Measurements from ENCODE around the gene CAMSAP1. TPM values are rescaled to one million over a fixed set of nuclear protein-coding genes. Genes with fewer than 3 reads are reported as not detected.

CAMSAP1 gene
- total RNA-seq, 2 experiments from 2014 or later: 43.2 to 46.0 TPM

GRCh38 chr9:135792268-135793128, 114.8 kb downstream of the CAMSAP1 start:
- Mint-ChIP-seq H3K36me3 (no peaks in the 10 kb centered on the region), H3K9me3 (no peaks in the 10 kb centered on the region), H3K27me3 (no peaks in the 10 kb centered on the region), H3K4me3 (no peak overlapping the region), H3K27ac (no peak overlapping the region), H3K4me1 (ENCODE audit: low read depth) (no peaks in the 10 kb centered on the region)
- ChIA-PET CTCF (no interaction called here), POLR2A (no interaction called here)
- no peak for DNase-seq
- intact Hi-C loops (cut with micrococcal nuclease): no loop called here

GRCh38 chr9:135791431-135792267, 115.7 kb downstream of the CAMSAP1 start:
- H3K9me3 Mint-ChIP-seq: no peaks in the 10 kb centered on the region
- no peak for DNase-seq
- H3K36me3 Mint-ChIP-seq: no peaks in the 10 kb centered on the region
- no peaks in the 10 kb centered on the region for H3K4me1 Mint-ChIP-seq (ENCODE audit: low read depth)
- H3K27ac Mint-ChIP-seq: no peak overlapping the region
- POLR2A ChIA-PET: no interaction called here
- intact Hi-C loops (cut with micrococcal nuclease): no loop called here
- CTCF ChIA-PET: no interaction called here
- no peaks in the 10 kb centered on the region for H3K27me3 Mint-ChIP-seq
- no peak overlapping the region for H3K4me3 Mint-ChIP-seq

- no peak for DNase-seq
- no peaks in the 10 kb centered on the region for H3K4me1 Mint-ChIP-seq (ENCODE audit: low read depth)
- H3K4me3 Mint-ChIP-seq: no peak overlapping the region
- intact Hi-C loops (cut with micrococcal nuclease): no loop called here
- H3K9me3 Mint-ChIP-seq: no peaks in the 10 kb centered on the region
- ChIA-PET CTCF (no interaction called here), POLR2A (no interaction called here)
- H3K27ac Mint-ChIP-seq: no peak overlapping the region
- H3K36me3 Mint-ChIP-seq: no peaks in the 10 kb centered on the region
- H3K27me3 Mint-ChIP-seq: no peaks in the 10 kb centered on the region
Measured at GRCh38 chr9:135790850-135791249, 116.5 kb downstream of the CAMSAP1 start.

- DNase-seq: no peak
- intact Hi-C loops (cut with micrococcal nuclease): no loop called here
- Mint-ChIP-seq H3K4me1 (ENCODE audit: low read depth) (no peaks in the 10 kb centered on the region), H3K27ac (no peak overlapping the region), H3K36me3 (no peaks in the 10 kb centered on the region), H3K27me3 (no peaks in the 10 kb centered on the region), H3K9me3 (no peaks in the 10 kb centered on the region), H3K4me3 (no peak overlapping the region)
- POLR2A ChIA-PET: no interaction called here
- CTCF ChIA-PET: no interaction called here
Measured at GRCh38 chr9:135790356-135790755, 117.0 kb downstream of the CAMSAP1 start.

GRCh38 chr9:135789838-135790291, 117.5 kb downstream of the CAMSAP1 start:
- Mint-ChIP-seq H3K27me3 (no peaks in the 10 kb centered on the region), H3K36me3 (no peaks in the 10 kb centered on the region), H3K4me1 (ENCODE audit: low read depth) (no peaks in the 10 kb centered on the region), H3K9me3 (no peaks in the 10 kb centered on the region), H3K27ac (no peak overlapping the region), H3K4me3 (no peak overlapping the region)
- no peak for DNase-seq
- intact Hi-C loops (cut with micrococcal nuclease): no loop called here
- POLR2A ChIA-PET: no interaction called here
- CTCF ChIA-PET: no interaction called here

GRCh38 chr9:135788576-135789300, 118.6 kb downstream of the CAMSAP1 start:
- Mint-ChIP-seq H3K4me1 (ENCODE audit: low read depth) (no peaks in the 10 kb centered on the region), H3K27me3 (no peaks in the 10 kb centered on the region)

GRCh38 chr9:135787776-135788575, 119.4 kb downstream of the CAMSAP1 start:
- H3K36me3 Mint-ChIP-seq: no peaks in the 10 kb centered on the region
- no peak overlapping the region for H3K4me3 Mint-ChIP-seq
- H3K9me3 Mint-ChIP-seq: no peaks in the 10 kb centered on the region
- H3K27me3 Mint-ChIP-seq: no peaks in the 10 kb centered on the region
- no peaks in the 10 kb centered on the region for H3K4me1 Mint-ChIP-seq (ENCODE audit: low read depth)
- no peak for DNase-seq
- intact Hi-C loops (cut with micrococcal nuclease): no loop called here
- POLR2A ChIA-PET: no interaction called here
- CTCF ChIA-PET: no interaction called here
- H3K27ac Mint-ChIP-seq: no peak overlapping the region

More at GRCh38 chr9:135788576-135789300, 118.6 kb downstream of the CAMSAP1 start:
- no peaks in the 10 kb centered on the region for H3K9me3 Mint-ChIP-seq
- DNase-seq: no peak
- no peak overlapping the region for H3K27ac Mint-ChIP-seq
- ChIA-PET CTCF (no interaction called here), POLR2A (no interaction called here)
- no peak overlapping the region for H3K4me3 Mint-ChIP-seq
- no peaks in the 10 kb centered on the region for H3K36me3 Mint-ChIP-seq
- intact Hi-C loops (cut with micrococcal nuclease): no loop called here

GRCh38 chr9:135787317-135787716, 120.0 kb downstream of the CAMSAP1 start:
- Mint-ChIP-seq H3K9me3 (no peaks in the 10 kb centered on the region), H3K4me3 (no peak overlapping the region), H3K27me3 (no peaks in the 10 kb centered on the region), H3K4me1 (ENCODE audit: low read depth) (no peaks in the 10 kb centered on the region), H3K27ac (no peak overlapping the region), H3K36me3 (no peaks in the 10 kb centered on the region)
- POLR2A ChIA-PET: no interaction called here
- intact Hi-C loops (cut with micrococcal nuclease): no loop called here
- DNase-seq: no peak
- CTCF ChIA-PET: no interaction called here

DNA sequence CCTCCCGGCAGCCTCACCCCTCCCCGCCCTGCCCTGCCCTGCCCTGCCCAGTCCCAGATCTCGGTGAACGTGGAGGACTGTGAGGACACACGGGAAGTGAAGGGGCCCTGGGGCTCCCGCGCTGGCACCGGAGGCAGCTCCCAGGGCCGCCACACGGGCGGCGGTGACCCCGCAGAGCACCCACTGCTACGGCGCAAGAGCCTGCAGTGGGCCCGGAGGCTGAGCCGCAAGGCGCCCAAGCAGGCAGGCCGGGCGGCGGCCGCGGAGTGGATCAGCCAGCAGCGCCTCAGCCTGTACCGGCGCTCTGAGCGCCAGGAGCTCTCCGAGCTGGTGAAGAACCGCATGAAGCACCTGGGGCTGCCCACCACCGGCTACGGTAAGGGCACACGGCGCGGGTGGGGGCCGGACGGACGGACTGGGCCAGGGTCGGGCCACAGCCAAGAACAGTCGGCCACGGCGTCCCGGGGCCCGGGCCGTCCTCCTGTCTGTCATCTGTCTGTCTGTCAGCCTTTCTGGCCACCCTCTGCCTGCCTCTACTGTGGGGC, 121.1 kb downstream of the CAMSAP1 start:
- ChIA-PET POLR2A (no interaction called here), CTCF (no interaction called here)
- no peak overlapping the region for H3K27ac Mint-ChIP-seq
- no peak overlapping the region for H3K4me3 Mint-ChIP-seq
- H3K36me3 Mint-ChIP-seq: no peaks in the 10 kb centered on the region
- no peak for DNase-seq
- H3K27me3 Mint-ChIP-seq: no peaks in the 10 kb centered on the region
- H3K4me1 Mint-ChIP-seq (ENCODE audit: low read depth): no peaks in the 10 kb centered on the region
- intact Hi-C loops (cut with micrococcal nuclease): no loop called here
- no peaks in the 10 kb centered on the region for H3K9me3 Mint-ChIP-seq

DNA sequence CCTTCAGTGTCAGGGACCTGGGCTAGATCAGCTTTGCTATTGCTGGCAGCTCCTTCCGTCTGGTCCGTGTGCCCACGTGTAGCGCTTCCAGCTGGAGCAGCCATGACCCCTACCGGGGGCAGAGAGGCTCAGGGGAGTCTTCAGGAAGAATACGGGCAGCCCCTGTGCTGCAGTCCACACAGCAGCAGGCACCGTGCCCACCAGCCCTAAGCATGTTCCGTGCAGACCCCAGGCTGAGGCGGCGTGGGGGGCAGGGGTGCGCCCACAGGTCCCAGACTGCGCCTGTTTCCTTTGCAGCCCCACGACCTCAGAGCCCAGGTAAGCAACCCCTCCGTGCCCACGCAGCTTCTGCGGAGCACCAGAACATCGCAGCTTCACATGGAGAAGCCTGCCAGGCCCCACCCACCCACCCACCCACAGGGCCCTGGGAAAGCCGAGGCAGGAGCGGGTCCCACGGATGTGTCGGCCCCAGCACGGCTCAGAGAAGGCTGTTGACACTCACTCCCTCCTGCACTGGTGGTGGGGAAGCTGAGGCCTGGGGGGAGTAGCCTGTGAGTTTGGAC, 122.3 kb downstream of the CAMSAP1 start:
- DNase-seq: no peak
- H3K36me3 Mint-ChIP-seq: no peaks in the 10 kb centered on the region
- CTCF ChIA-PET: no interaction called here
- no peaks in the 10 kb centered on the region for H3K27me3 Mint-ChIP-seq
- H3K4me1 Mint-ChIP-seq (ENCODE audit: low read depth): no peaks in the 10 kb centered on the region
- intact Hi-C loops (cut with micrococcal nuclease): no loop called here
- H3K27ac Mint-ChIP-seq: no peak overlapping the region
- H3K4me3 Mint-ChIP-seq: no peak overlapping the region
- POLR2A ChIA-PET: no interaction called here
- no peaks in the 10 kb centered on the region for H3K9me3 Mint-ChIP-seq

GRCh38 chr9:135783540-135784245, 123.7 kb downstream of the CAMSAP1 start:
- intact Hi-C loops (cut with micrococcal nuclease): no loop called here
- Mint-ChIP-seq H3K36me3 (no peaks in the 10 kb centered on the region), H3K4me3 (no peak overlapping the region), H3K4me1 (ENCODE audit: low read depth) (no peaks in the 10 kb centered on the region), H3K27ac (no peak overlapping the region), H3K9me3 (no peaks in the 10 kb centered on the region), H3K27me3 (no peaks in the 10 kb centered on the region)
- no peak for DNase-seq
- ChIA-PET POLR2A (no interaction called here), CTCF (no interaction called here)

All from activated CD4-positive, alpha-beta memory T cell treated with anti-CD3 and anti-CD28 coated beads for 36 hours (primary cell).